ENCODE measurements around the gene AMELX.

GRCh38 chrX:11244636-11245035 is 48.6 kb upstream of the AMELX start:
- no peak for TF ChIP-seq EZH2 (IDR thresholded peaks at IDR 0.05; ENCODE audit: insufficient read depth, poor library complexity, severe bottlenecking)
- TF ChIP-seq EZH2phosphoT487 (IDR thresholded peaks at IDR 0.05; ENCODE audit: insufficient read depth, low read depth), result no peak

Data from GM23248 (cell line).